HepG2 (cell line): ENCODE results near the gene SMO. TPM values are rescaled to one million over a fixed set of nuclear protein-coding genes. Genes with fewer than 3 reads are reported as not detected.

Experiments used
- CREM ChIP-seq, 2 experiments: sonication (generic) in 1 of 2; formaldehyde crosslinking in 1 of 2; IDR thresholded peaks; 2 replicates each; pipeline versions ENCODE4 v1.4.0 to v1.6.1; 2016 to 2020; ENCODE audit warnings: antibody characterized with exemption in 1 of 2, mild to moderate bottlenecking in 1 of 2, missing genetic modification reagents in 1 of 2
- EEA1 ChIP-seq: sonication (generic); formaldehyde crosslinking; IDR thresholded peaks from 2 replicates; pipeline ENCODE4 v1.5.1; 2020; ENCODE audit warnings: mild to moderate bottlenecking, missing genetic modification reagents, borderline replicate concordance
- JDP2 ChIP-seq: sonication (generic); formaldehyde crosslinking; IDR thresholded peaks from 2 replicates; pipeline ENCODE4 v1.8.1; 2022; ENCODE audit warnings: missing genetic modification reagents, borderline replicate concordance
- KDM5A ChIP-seq: fragments of 200-600 bp; sonication (generic); IDR thresholded peaks from 2 replicates; pipeline ENCODE4 v1.7.0; 2018; ENCODE audit warnings: antibody characterized with exemption, mild to moderate bottlenecking, low read length, borderline replicate concordance
- NPAS2 ChIP-seq: sonication (generic); formaldehyde crosslinking; IDR thresholded peaks from 2 replicates; pipeline ENCODE4 v1.8.0; 2022; ENCODE audit warnings: mild to moderate bottlenecking, missing genetic modification reagents, borderline replicate concordance
- REPIN1 ChIP-seq: sonication (generic); formaldehyde crosslinking; IDR thresholded peaks from 2 replicates; pipeline ENCODE4 v1.8.0; 2022; ENCODE audit warnings: missing genetic modification reagents, low read depth, mild to moderate bottlenecking, borderline replicate concordance
- RFXAP ChIP-seq: sonication (generic); formaldehyde crosslinking; IDR thresholded peaks from 2 replicates; pipeline ENCODE4 v1.4.0; 2020; ENCODE audit warnings: missing genetic modification reagents, borderline replicate concordance
- SRY ChIP-seq: sonication (generic); formaldehyde crosslinking; IDR thresholded peaks from 2 replicates; pipeline ENCODE4 v1.8.0; 2022; ENCODE audit warnings: mild to moderate bottlenecking, missing genetic modification reagents
- ZFP91 ChIP-seq: sonication (generic); formaldehyde crosslinking; IDR thresholded peaks from 2 replicates; pipeline ENCODE4 v1.9.0; 2022; ENCODE audit warnings: missing genetic modification reagents, mild to moderate bottlenecking, borderline replicate concordance
- ZNF160 ChIP-seq: sonication (generic); formaldehyde crosslinking; IDR thresholded peaks from 2 replicates; pipeline ENCODE4 v1.8.0; 2022; ENCODE audit warnings: mild to moderate bottlenecking, inconsistent platforms, missing genetic modification reagents
- ZNF318 ChIP-seq: sonication (generic); formaldehyde crosslinking; IDR thresholded peaks from 2 replicates; pipeline ENCODE4 v1.4.0; 2020; ENCODE audit warnings: mild to moderate bottlenecking, missing genetic modification reagents
- ZNF326 ChIP-seq: sonication (generic); formaldehyde crosslinking; IDR thresholded peaks from 2 replicates; pipeline ENCODE4 v1.4.0; 2020; ENCODE audit warnings: missing genetic modification reagents, borderline replicate concordance
- ZNF34 ChIP-seq: sonication (generic); formaldehyde crosslinking; IDR thresholded peaks from 2 replicates; pipeline ENCODE4 v1.4.0; 2020; ENCODE audit warnings: mild to moderate bottlenecking, missing genetic modification reagents, borderline replicate concordance
- ZNF652 ChIP-seq: IDR thresholded peaks from 2 replicates; pipeline ENCODE4 v1.6.1; 2016; ENCODE audit warnings: low read depth, borderline replicate concordance
- ZNF670 ChIP-seq: sonication (generic); formaldehyde crosslinking; IDR thresholded peaks from 2 replicates; pipeline ENCODE4 v1.8.0; 2022; ENCODE audit warnings: mild to moderate bottlenecking, missing genetic modification reagents, borderline replicate concordance
- polyA plus RNA-seq, 8 experiments: library from polyadenylated mRNA; depleted of rRNA in 3 of 8; stranded (reverse) in 7 of 8; unstranded in 1 of 8; fragments of >200 nt; fragmentation: Illumina TruSeq in 4 of 8; extraction: Trizol in 4 of 8; gene quantifications; 2 replicates each; pipeline versions ENCODE4 v1.2.1 to v1.2.3, GENCODE V29; 2011 to 2016; ENCODE audit warnings: low read depth in 4 of 8, missing spikeins in 1 of 8, mixed read lengths in 1 of 8; ENCODE audit not compliant: insufficient read depth in 1 of 8
- total RNA-seq, 5 experiments: library from RNA; depleted of rRNA; stranded (reverse); fragments of >200 nt; fragmentation: Illumina TruSeq; extraction: Trizol; gene quantifications; 2 replicates each; pipeline ENCODE4 v1.2.3, GENCODE V29; 2016; ENCODE audit warnings: low read depth in 1 of 5
- TF ChIP-seq, protein P1 (sequence below): sonication (generic); formaldehyde crosslinking; IDR thresholded peaks from 2 replicates; pipeline ENCODE4 v1.4.0; 2020; ENCODE audit warnings: mild to moderate bottlenecking, low read depth, missing genetic modification reagents

SMO gene
- total and polyA plus RNA-seq, 2 of the 13 experiments (the other 11 are each of a cell fraction or from before 2014, with no cell fraction given): 23.8 to 32.3 TPM

DNA sequence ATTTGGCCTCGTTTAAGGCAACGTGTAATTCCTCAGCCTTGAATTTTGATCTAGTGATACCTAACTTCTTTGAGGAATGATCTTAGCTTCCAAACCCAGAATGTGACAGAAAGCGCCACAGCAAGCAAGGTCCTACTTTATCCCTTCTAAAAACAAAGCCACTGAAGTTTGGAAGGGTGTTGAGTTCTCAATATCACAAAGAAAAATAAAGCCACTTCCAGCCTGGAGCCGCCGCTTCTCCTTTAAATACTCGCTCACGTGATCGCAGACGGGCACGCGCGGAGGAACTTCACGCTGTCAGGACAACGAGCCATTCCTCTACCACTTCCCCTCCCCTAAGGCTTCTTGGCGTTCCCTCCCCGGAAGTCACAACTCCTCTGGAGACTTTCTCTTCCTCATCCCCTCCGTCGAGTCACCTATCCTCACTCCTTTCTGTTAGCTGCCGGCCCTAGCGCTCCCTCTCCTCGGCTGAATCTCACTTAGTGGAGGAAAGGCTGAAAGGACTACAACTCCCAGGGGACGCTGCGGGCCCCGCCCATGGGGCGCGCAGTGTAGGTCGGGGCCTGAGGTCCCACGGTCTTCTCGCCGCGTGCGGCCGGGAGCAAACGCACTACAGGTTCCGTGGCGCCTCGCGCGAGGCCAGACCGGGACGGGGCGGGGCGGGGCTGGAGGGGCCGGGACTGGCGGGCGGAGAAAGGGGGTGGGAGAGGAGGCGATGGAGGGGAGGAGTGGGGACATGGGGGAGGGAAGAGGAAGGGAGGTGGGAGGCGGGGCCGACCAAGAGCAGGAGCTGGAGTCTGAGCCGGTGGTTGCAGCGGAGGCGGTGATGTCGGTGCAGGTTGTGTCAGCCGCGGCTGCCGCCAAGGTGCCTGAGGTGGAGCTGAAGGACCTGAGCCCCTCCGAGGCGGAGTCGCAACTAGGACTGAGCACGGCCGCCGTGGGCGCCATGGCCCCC lies 36.1 kb downstream of the SMO start, which contains the start of gene AHCYL2 (continued):
- no peak for TF ChIP-seq EEA1 (CRISPR knock-in tag)
- peak; percentile 71; the same call in 1 of the 2 replicates for TF ChIP-seq KDM5A
- TF ChIP-seq REPIN1 (CRISPR knock-in tag): no peak
- peak; percentile 97 for TF ChIP-seq CREM (IDR thresholded peaks at IDR 0.05)
- TF ChIP-seq CREM (CRISPR knock-in tag; IDR thresholded peaks at IDR 0.05): no peak
- TF ChIP-seq RFXAP: peak; percentile 47; the same call in 1 of the 2 replicates
- TF ChIP-seq, protein P1, sequence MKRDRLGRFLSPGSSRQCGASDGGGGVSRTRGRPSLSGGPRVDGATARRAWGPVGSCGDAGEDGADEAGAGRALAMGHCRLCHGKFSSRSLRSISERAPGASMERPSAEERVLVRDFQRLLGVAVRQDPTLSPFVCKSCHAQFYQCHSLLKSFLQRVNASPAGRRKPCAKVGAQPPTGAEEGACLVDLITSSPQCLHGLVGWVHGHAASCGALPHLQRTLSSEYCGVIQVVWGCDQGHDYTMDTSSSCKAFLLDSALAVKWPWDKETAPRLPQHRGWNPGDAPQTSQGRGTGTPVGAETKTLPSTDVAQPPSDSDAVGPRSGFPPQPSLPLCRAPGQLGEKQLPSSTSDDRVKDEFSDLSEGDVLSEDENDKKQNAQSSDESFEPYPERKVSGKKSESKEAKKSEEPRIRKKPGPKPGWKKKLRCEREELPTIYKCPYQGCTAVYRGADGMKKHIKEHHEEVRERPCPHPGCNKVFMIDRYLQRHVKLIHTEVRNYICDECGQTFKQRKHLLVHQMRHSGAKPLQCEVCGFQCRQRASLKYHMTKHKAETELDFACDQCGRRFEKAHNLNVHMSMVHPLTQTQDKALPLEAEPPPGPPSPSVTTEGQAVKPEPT (CRISPR knock-in tag): no peak
- TF ChIP-seq ZNF326 (CRISPR knock-in tag): no peak
- no peak for TF ChIP-seq SRY (CRISPR knock-in tag)
- TF ChIP-seq JDP2 (CRISPR knock-in tag): no peak
- no peak for TF ChIP-seq ZNF160 (CRISPR knock-in tag)
- no peak for TF ChIP-seq NPAS2 (CRISPR knock-in tag)
- TF ChIP-seq ZNF652 (CRISPR knock-in tag): no peak
- TF ChIP-seq ZFP91: peak; percentile 99
- TF ChIP-seq ZNF34 (CRISPR knock-in tag): no peak
- no peak for TF ChIP-seq ZNF318 (CRISPR knock-in tag)
- TF ChIP-seq ZNF670 (CRISPR knock-in tag): no peak
